GM12865 (cell line): Measurements from ENCODE around the gene VIM.

Source experiments
- DNase-seq: peaks from one replicate; pipeline ENCODE4 v3.0.0; 2010; ENCODE audit warnings: low read depth
- H3K4me3 ChIP-seq: 2 replicates; pipeline ENCODE4 v1.5.1; 2011; ENCODE audit warnings: mild to moderate bottlenecking, low read depth, low read length, control low read depth
- TF ChIP-seq, protein P1 (sequence below): IDR thresholded peaks from 2 replicates; pipeline ENCODE4 v1.5.1; 2011; ENCODE audit warnings: low read length, control low read depth, low read depth, inconsistent platforms; ENCODE audit not compliant: insufficient read depth; ENCODE audit errors: missing control alignments

The VIM gene

DNA sequence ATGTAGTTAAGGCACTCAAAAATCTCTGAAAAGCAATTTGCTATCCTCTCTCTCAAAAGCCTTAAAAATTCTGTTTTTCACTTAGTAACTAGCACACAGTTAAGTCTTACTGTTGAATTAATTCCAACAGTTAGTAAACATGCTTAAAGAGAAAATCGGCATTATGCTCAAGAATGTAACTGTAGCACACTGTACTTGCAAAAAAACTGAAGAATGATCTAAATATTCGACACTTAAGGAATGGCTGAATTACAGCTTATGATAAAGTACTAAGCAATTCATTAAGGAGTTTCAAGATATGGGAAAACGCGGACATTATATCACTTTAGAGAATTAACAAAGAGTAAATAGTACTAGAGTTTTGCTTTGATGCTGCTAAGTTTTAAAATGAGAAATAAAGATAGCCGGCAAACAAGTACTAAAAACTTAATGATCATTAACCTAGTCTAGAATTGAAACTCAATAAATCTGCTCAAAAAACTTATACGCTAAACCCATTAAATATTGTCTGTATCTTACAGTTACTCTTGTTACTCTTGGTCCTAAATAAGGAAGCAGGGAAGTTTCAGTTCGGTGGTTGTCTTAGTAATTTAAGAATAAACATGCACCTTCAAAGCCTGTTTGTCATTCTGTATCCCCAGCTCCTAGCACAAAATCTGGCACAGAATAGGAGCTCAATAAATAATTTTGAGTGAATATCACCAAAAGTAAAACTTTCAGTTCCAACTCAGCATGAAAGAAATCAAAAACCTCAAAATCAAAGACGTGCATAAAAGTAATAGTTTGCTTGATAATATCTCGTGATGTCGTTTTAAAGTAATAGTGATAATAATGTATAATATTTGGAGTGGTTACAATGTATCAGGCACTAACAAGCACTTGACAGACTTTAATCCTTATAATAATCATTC lies 27.8 kb upstream of the VIM start:
- TF ChIP-seq, protein P1, sequence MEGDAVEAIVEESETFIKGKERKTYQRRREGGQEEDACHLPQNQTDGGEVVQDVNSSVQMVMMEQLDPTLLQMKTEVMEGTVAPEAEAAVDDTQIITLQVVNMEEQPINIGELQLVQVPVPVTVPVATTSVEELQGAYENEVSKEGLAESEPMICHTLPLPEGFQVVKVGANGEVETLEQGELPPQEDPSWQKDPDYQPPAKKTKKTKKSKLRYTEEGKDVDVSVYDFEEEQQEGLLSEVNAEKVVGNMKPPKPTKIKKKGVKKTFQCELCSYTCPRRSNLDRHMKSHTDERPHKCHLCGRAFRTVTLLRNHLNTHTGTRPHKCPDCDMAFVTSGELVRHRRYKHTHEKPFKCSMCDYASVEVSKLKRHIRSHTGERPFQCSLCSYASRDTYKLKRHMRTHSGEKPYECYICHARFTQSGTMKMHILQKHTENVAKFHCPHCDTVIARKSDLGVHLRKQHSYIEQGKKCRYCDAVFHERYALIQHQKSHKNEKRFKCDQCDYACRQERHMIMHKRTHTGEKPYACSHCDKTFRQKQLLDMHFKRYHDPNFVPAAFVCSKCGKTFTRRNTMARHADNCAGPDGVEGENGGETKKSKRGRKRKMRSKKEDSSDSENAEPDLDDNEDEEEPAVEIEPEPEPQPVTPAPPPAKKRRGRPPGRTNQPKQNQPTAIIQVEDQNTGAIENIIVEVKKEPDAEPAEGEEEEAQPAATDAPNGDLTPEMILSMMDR = no peak
- peak overlapping the region; percentile 74 for H3K4me3 ChIP-seq
- DNase-seq = no peak

- peak; percentile 82 for DNase-seq
- H3K4me3 ChIP-seq = peak within 1 kb of the TSS; percentile 74
- TF ChIP-seq, protein P1 = no peak
These were observed 26.9 kb upstream of the VIM start, which contains the start of gene TRDMT1 for GRCh38 chr10:17200912-17201793. TSS of gene TRDMT1 (minus strand) at chr10:17201672. CDS start at chr10:17201634, 38 bp downstream.

- peak overlapping the region; percentile 74 for H3K4me3 ChIP-seq
- TF ChIP-seq, protein P1 = no peak
- DNase-seq = no peak
These were observed 26.3 kb upstream of the VIM start for GRCh38 chr10:17201794-17202116.

GRCh38 chr10:17202506-17202905 lies 25.5 kb upstream of the VIM start:
- DNase-seq = no peak
- TF ChIP-seq, protein P1 = no peak
- no peak overlapping the region for H3K4me3 ChIP-seq

DNA sequence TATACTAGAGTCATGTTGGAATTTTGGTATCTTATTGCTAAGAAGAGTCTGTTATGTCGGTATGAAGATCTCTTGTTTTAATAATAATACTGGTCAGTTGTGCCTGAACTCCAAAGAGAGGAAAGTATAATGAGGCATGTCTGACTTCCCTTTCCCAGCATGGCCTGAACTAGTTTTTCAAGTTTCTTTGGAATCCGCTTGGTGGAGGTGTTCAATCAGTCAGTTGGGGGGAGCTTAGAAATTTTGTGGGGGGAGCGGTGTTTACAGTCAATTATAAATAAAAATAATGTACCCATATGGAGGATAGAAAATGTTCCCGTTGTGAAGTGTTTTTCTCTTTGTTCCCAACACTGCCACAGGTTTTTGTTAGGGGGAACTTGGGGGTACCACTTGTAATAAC lies 25.0 kb upstream of the VIM start:
- no peak overlapping the region for H3K4me3 ChIP-seq
- TF ChIP-seq, protein P1 = no peak
- no peak for DNase-seq

DNA sequence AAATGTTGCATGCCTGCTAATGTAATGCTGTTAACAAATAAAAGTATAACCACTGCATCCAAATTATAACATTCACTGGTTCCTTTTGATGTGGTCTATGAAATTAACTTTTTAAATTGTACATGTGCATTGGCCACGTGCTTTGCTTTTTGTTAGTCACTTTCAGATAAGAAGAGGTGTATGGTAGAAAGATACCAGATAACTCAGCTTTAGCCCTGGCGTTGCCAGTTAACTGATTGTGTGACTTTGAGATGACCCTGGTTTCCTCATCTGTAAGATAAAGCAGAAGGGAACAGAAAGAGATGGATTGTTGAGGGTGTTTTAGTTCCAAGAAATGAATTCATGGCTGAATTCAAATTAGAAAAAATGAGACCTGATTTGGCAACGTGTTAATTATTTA lies 24.6 kb upstream of the VIM start:
- TF ChIP-seq, protein P1 = no peak
- DNase-seq = no peak

More for the DNA sequence above, 24.6 kb upstream of the VIM start:
- no peak overlapping the region for H3K4me3 ChIP-seq
